ENCODE data around the gene BTAF1.
"Not testable (repeated sequence)": the region's sequence is repeated elsewhere in the genome, so short reads cannot be mapped to it uniquely, and the experiment has no call there.

Gene BTAF1

DNA sequence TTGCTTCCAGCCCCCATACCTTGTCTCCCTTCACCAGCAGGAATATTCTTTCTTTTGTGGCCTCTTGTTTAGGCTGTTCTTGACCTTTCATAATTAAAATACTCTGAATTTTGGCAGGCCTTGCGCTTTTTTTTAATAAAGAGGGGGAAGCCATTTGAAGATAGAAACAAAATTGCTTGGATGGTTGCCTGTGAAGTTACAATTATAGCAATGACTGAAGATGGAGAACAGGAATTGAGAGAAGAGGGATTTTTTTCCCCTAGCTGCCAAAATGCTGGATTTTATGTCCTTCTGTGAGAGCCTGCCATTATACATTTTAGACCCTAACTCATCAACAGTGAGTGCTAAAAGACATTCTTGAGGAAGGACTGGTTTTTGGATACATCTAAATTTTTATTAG, 39.0 kb upstream of the BTAF1 start:
- TF ChIP-seq, protein P1, sequence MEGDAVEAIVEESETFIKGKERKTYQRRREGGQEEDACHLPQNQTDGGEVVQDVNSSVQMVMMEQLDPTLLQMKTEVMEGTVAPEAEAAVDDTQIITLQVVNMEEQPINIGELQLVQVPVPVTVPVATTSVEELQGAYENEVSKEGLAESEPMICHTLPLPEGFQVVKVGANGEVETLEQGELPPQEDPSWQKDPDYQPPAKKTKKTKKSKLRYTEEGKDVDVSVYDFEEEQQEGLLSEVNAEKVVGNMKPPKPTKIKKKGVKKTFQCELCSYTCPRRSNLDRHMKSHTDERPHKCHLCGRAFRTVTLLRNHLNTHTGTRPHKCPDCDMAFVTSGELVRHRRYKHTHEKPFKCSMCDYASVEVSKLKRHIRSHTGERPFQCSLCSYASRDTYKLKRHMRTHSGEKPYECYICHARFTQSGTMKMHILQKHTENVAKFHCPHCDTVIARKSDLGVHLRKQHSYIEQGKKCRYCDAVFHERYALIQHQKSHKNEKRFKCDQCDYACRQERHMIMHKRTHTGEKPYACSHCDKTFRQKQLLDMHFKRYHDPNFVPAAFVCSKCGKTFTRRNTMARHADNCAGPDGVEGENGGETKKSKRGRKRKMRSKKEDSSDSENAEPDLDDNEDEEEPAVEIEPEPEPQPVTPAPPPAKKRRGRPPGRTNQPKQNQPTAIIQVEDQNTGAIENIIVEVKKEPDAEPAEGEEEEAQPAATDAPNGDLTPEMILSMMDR (IDR thresholded peaks at IDR 0.05; ENCODE audit: low read depth, low read length): no peak
- no peak for DNase-seq (ENCODE audit: extremely low read depth, low read depth)

DNA sequence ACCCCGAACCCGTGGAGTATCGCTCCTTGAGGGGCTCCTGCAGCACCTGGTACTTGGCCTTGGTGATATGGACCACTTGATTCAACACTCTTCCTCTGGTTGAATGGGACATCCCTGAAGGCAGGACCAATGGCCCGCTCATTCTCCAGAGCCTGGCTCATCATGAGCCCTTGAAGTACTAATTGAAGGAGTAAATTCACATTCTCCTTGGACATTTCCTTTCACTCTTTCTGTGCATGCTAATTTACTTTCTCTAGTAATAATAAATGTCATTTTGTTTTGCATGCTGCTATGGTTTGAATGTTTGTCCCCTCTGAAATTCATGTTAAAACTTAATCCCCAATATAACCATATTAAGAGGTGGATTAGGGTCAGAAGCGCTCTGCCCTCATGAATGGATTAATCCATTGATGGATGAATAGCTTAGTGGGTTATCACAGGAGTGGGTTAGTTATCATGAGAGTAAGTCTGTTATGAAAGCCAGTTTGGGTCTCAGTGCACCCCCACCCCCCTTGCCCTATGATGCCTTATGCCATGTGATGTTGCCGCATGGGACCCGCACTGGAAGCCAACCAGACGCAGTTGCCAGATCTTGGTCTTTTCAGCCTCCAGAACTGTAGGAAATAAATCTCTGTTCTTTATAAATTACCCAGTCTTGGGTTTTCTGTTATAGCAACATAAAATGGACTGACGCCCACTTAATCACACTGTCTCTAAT, 38.0 kb upstream of the BTAF1 start:
- TF ChIP-seq, protein P1 (IDR thresholded peaks at IDR 0.05; ENCODE audit: low read depth, low read length): no peak
- DNase-seq (ENCODE audit: extremely low read depth, low read depth): no peak

DNA sequence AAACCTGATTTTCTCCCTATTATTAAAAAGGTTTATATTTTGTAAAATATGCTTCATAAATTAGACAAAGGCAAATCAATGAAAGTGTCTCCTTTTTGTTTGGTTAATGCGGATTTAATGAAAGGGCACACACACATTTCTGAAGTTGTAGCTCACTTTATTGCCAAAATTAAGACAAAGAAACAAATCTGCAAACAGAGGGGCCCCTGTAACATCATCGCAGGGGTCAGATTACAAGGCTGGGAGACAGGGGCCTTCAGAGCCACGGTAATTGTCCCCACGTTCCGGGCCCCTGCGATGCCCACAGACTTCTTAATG, 36.7 kb upstream of the BTAF1 start:
- DNase-seq (ENCODE audit: extremely low read depth, low read depth): no peak
- TF ChIP-seq, protein P1 (IDR thresholded peaks at IDR 0.05; ENCODE audit: low read depth, low read length): no peak

DNA sequence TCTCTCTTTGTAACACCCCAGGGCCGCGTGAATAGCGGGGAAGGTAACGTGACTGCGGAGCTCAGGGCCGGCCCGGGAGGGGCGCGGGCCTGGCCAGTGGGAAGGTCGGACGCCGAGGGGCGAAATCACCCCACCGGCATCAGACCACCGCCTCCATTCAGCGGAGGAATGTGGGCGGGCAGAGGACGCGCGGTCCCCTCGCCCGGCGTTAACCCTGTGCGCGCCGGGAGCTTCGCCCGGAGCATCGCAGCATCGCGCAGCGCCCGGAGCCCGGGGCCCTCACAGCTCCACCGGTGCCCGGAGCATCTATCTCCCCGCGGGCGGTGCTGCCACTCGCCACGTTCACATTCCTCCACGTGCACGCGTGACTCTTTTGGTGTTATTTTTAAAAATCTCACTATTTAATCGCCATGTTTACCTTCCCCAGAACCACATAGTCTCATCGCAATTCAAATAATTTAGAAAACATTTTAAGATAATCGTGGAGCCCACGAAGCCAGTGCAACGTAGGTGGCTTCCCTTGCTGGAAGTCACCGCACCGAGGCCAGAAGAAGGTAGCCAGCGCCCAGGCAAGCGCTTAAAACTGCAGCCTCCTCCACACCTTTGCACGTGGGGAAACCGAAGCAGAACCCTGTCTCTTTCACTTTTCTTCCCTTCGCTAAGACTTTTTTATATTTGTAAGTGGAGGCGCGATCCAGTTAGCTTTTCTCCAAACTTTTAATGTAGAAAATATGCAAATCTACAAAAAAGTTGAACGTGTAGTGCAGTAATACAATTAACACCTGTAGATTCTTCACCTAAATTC, 36.1 kb upstream of the BTAF1 start:
- DNase-seq (ENCODE audit: extremely low read depth, low read depth): no peak
- TF ChIP-seq, protein P1 (IDR thresholded peaks at IDR 0.05; ENCODE audit: low read depth, low read length): no peak

DNA sequence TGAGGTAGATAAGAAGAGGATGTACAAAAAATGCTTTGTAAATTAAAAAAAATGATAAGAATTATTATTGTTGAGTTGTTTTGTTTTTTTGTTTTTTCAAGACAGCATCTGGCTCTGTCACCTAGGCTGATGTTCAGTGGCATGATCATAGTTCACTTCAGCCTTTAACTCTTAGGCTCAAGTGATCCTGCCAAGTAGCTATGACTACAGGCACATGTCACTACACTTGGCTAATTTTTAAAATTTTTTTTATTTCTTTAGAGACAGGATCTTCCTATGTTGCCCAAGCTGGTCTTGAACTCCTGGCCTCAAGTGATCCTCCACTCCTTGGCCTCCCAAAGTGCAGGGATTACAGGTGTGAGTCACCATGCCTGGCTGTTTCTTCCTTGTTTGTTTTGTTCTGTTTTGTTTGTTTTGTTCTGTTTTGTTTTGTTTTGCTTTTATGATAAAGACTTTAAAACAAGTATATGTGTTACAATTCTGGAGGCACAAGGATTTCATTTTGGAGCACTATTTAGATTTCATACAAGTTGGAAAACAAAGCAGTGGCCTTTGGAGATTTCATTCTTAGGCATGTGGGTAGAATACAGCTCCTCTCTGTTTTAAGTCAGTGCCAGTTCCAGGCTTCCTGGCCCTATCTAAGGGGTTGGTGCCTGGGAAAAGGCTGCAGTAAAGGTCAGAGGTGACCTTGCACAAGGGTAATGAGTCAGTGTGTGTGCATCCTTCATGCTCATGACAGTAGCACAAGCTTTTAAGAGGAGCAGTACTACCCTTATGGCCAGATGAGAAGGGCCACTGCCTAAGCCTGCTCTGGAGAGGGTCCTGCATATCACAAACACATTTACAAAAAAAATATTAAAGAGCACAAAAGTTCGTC, 32.2 kb upstream of the BTAF1 start:
- TF ChIP-seq, protein P1 (IDR thresholded peaks at IDR 0.05; ENCODE audit: low read depth, low read length): no peak
- no peak for DNase-seq (ENCODE audit: extremely low read depth, low read depth)

DNA sequence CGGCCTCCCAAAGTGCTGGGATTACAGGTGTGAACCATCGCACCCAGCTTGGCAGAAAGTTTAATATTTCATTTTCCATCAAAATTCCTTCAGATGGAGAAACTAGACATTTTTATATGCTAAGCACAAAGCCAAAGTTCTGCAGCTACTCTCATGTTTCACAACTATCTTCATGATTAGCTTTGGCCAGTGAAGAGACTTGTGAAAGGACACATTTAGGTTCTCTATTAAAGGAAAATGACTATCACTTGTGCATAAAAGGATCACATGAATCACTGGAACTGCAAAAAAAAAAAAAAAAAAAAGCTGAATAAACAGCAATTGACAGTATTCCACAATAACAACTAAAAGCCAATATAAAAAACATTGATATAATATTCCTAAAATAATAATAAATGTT, 30.5 kb upstream of the BTAF1 start:
- TF ChIP-seq, protein P1 (IDR thresholded peaks at IDR 0.05; ENCODE audit: low read depth, low read length): no peak
- no peak for DNase-seq (ENCODE audit: extremely low read depth, low read depth)

DNA sequence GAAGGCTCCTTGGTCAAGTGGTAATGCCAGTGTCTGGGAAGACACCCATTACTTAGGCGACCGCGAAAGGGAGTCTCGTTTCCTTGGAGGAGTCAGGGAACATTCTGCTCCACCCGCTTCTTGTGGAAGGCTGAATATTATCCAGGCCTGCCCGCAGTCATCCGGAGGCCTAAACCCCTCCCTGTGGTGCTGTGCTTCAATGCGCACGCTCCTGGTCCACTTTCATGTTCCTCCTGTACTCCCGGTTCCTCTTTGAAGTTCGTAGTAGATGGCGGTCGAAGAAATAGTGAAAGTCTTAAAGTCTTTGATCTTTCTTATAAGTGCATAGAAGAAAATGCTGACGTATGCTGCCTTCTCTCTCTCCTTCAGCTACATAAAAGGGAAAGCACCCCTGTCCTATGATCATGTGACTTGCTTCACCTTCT, 29.3 kb upstream of the BTAF1 start:
- DNase-seq (ENCODE audit: extremely low read depth, low read depth): not testable (repeated sequence)
